DND-41 (cell line): Measurements from ENCODE around the gene UNC45A.
"Not testable (repeated sequence)": the region's sequence is repeated elsewhere in the genome, so short reads cannot be mapped to it uniquely, and the experiment has no call there.

Experiments
- ATAC-seq: fragments of 200-7000 bp; cut with Tn5 transposase; 3 replicates; pipeline ENCODE4 v1.9.1; 2021; ENCODE audit warnings: low read depth; ENCODE audit not compliant: insufficient read depth
- DNase-seq: peaks from one replicate; pipeline ENCODE4 v3.0.0-alpha.2; 2020
- H2AFZ ChIP-seq: 2 replicates; pipeline ENCODE4 v1.6.0; 2012; ENCODE audit warnings: low read depth, low read length
- H3K27ac ChIP-seq: 2 replicates; pipeline ENCODE4 v1.5.1; 2012; ENCODE audit warnings: low read length, inconsistent platforms
- H3K27me3 ChIP-seq: fragments of 200-600 bp; sonication (generic); 2 replicates; pipeline ENCODE4 v1.6.0; 2012; ENCODE audit warnings: low read length, mild to moderate bottlenecking, inconsistent platforms; ENCODE audit not compliant: insufficient read depth, poor library complexity
- H3K36me3 ChIP-seq: 2 replicates; pipeline ENCODE4 v1.5.1; 2012; ENCODE audit warnings: low read length, inconsistent platforms; ENCODE audit not compliant: insufficient read depth
- H3K4me1 ChIP-seq: 2 replicates; pipeline ENCODE4 v1.5.1; 2012; ENCODE audit warnings: mild to moderate bottlenecking, low read length; ENCODE audit not compliant: insufficient read depth
- H3K4me2 ChIP-seq: 2 replicates; pipeline ENCODE4 v1.6.0; 2012; ENCODE audit warnings: mild to moderate bottlenecking, moderate library complexity, low read length, inconsistent platforms; ENCODE audit not compliant: insufficient read depth
- H3K4me3 ChIP-seq, 2 experiments: fragments of 200-600 bp in 1 of 2; shearing (Covaris generic) in 1 of 2; 2 replicates each; pipeline ENCODE4 v1.5.1; 2012 to 2016; ENCODE audit warnings: inconsistent platforms in 2 of 2, low read length in 2 of 2, mild to moderate bottlenecking in 2 of 2, low read depth in 1 of 2, moderate library complexity in 1 of 2
- H3K79me2 ChIP-seq: 2 replicates; pipeline ENCODE4 v1.6.0; 2012; ENCODE audit warnings: low read length, inconsistent platforms; ENCODE audit not compliant: insufficient read depth
- H3K9ac ChIP-seq: 2 replicates; pipeline ENCODE4 v1.6.0; 2012; ENCODE audit warnings: low read depth, mild to moderate bottlenecking, inconsistent platforms, low read length, moderate library complexity
- H3K9me3 ChIP-seq: 2 replicates; pipeline ENCODE4 v1.5.1; 2012; ENCODE audit warnings: low read length, moderate library complexity, mild to moderate bottlenecking, inconsistent platforms; ENCODE audit not compliant: insufficient read depth, severe bottlenecking
- H4K20me1 ChIP-seq: 2 replicates; pipeline ENCODE4 v1.6.0; 2012; ENCODE audit warnings: low read length; ENCODE audit not compliant: insufficient read depth
- EZH2 ChIP-seq: IDR thresholded peaks from 3 replicates; pipeline ENCODE4 v1.6.1; 2012; ENCODE audit warnings: borderline replicate concordance, low read depth, mild to moderate bottlenecking, moderate library complexity, low read length, inconsistent platforms; ENCODE audit not compliant: severe bottlenecking
- TF ChIP-seq, protein P1 (sequence below): IDR thresholded peaks from 2 replicates; pipeline ENCODE4 v1.5.1; 2012; ENCODE audit warnings: borderline replicate concordance, low read length, moderate library complexity, mild to moderate bottlenecking; ENCODE audit not compliant: poor library complexity, severe bottlenecking; ENCODE audit errors: extremely low read depth

UNC45A gene

DNA sequence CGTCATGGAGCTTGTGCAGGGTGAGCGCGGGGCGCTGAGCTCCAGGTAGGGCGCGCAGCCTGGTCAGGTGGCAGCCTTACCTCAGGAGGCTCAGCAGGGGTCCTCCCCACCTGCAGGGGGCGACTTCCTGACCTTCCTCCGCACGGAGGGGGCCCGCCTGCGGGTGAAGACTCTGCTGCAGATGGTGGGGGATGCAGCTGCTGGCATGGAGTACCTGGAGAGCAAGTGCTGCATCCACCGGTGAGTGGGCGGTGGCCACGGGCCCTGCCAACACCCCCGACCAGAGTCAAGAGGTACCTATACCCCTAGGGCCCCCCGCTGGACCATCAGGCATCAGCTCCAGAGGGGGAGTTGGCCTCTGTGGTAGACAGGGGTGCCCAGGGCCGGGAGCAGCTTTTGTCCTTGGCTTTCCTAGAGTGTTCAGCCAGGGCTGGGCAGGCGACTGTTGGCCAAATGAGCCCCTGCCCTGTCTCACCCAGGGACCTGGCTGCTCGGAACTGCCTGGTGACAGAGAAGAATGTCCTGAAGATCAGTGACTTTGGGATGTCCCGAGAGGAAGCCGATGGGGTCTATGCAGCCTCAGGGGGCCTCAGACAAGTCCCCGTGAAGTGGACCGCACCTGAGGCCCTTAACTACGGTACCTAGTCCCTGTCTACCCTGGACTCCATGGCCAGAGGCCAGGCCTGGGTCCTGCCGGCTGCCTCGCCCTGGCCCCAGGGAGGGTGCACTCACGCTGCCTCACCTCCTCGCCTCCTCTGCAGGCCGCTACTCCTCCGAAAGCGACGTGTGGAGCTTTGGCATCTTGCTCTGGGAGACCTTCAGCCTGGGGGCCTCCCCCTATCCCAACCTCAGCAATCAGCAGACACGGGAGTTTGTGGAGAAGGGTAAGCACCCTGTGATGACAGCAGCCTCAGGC is 41.7 kb upstream of the UNC45A start:
- H3K4me3 ChIP-seq = no peak overlapping the region; a peak in 1 of 4 replicates
- H3K79me2 ChIP-seq = no peaks in the 10 kb centered on the region
- peaks cover 22% of the 10 kb centered on the region for H3K4me1 ChIP-seq
- no peaks in the 10 kb centered on the region for H3K9me3 ChIP-seq
- peak overlapping the region; percentile 36; the same call in 1 of the 2 replicates for H3K4me2 ChIP-seq
- H2AFZ ChIP-seq = peak overlapping the region; percentile 33
- no peak overlapping the region for H3K27ac ChIP-seq
- no peaks in the 10 kb centered on the region for H3K36me3 ChIP-seq
- DNase-seq = peak; percentile 42
- H4K20me1 ChIP-seq = no peaks in the 10 kb centered on the region
- ATAC-seq = peak; percentile 37; the same call in 1 of the 3 replicates
- H3K9ac ChIP-seq = no peak overlapping the region
- H3K27me3 ChIP-seq = no peaks in the 10 kb centered on the region
- TF ChIP-seq EZH2 = no peak
- TF ChIP-seq, protein P1, sequence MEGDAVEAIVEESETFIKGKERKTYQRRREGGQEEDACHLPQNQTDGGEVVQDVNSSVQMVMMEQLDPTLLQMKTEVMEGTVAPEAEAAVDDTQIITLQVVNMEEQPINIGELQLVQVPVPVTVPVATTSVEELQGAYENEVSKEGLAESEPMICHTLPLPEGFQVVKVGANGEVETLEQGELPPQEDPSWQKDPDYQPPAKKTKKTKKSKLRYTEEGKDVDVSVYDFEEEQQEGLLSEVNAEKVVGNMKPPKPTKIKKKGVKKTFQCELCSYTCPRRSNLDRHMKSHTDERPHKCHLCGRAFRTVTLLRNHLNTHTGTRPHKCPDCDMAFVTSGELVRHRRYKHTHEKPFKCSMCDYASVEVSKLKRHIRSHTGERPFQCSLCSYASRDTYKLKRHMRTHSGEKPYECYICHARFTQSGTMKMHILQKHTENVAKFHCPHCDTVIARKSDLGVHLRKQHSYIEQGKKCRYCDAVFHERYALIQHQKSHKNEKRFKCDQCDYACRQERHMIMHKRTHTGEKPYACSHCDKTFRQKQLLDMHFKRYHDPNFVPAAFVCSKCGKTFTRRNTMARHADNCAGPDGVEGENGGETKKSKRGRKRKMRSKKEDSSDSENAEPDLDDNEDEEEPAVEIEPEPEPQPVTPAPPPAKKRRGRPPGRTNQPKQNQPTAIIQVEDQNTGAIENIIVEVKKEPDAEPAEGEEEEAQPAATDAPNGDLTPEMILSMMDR = peak; percentile 61

DNA sequence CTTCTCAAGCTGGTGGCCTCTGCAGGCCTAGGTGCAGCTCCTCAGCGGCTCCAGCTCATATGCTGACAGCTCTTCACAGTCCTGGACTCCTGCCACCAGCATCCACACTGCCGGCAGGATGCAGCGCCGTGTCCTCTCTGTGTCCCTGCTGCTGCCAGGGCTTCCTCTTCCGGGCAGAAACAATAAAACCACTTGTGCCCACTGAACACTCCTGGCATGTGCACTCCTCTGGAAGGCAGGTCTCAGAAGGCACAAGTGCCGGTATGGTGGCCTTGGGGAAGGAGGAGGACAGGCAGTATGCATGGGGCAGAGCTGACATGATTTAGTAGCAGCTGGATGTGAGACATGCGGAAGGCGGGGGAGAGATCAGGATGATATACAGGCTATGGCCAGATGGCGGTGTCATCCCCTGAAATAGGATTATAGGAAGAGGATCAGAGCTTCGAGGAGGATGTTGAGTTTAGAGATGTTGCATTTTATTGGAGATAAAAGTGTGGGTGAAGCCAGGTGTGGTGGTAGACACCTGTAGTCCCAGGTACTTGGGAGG is 39.4 kb upstream of the UNC45A start:
- no peaks in the 10 kb centered on the region for H3K27me3 ChIP-seq
- H3K9ac ChIP-seq = no peak overlapping the region
- ATAC-seq (peak; percentile 47; the same call in 1 of the 3 replicates), DNase-seq (peak; percentile 15)
- TF ChIP-seq, protein P1 = peak; percentile 31
- TF ChIP-seq EZH2 = no peak
- no peak overlapping the region for H3K4me3 ChIP-seq
- no peak overlapping the region for H3K27ac ChIP-seq
- H3K9me3 ChIP-seq = no peaks in the 10 kb centered on the region
- no peaks in the 10 kb centered on the region for H3K36me3 ChIP-seq
- H3K79me2 ChIP-seq = no peaks in the 10 kb centered on the region
- H4K20me1 ChIP-seq = no peaks in the 10 kb centered on the region
- no peak overlapping the region for H3K4me2 ChIP-seq
- H3K4me1 ChIP-seq = peaks cover 6% of the 10 kb centered on the region; the same call in 1 of the 2 replicates
- no peak overlapping the region for H2AFZ ChIP-seq

DNA sequence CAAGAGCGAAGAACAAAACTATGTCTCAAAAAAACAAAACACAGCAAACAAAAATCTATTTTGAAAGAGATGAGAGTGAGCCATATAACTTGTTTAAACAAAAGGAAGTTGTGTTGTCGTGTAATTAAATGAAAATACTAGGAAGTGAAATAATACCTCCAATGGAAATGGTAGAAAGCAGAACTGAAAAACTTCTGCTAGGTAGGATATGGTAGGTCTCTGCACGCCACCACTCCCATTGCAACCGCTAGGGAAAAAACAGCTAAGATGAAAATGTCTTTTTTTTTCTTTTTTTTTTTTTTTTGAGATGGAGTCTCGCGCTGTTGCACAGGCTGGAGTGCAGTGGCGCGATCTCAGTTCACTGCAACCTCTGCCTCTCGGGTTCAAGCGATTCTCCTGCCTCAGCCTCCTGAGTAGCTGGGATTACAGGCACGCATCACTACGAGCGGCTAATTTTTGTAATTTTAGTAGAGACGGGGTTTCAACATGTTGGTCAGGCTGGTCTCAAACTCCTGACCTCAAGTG is 37.9 kb upstream of the UNC45A start:
- not testable (repeated sequence) for H3K27me3 ChIP-seq, H3K36me3 ChIP-seq, H4K20me1 ChIP-seq, H3K27ac ChIP-seq, ATAC-seq, H3K4me2 ChIP-seq, DNase-seq, H2AFZ ChIP-seq, H3K9me3 ChIP-seq, H3K79me2 ChIP-seq, H3K9ac ChIP-seq, H3K4me3 ChIP-seq
- peaks cover 17% of the 10 kb centered on the region for H3K4me1 ChIP-seq
